Epithelial cell of esophagus (primary cell): Measurements from ENCODE around the gene ANKRD60.

ENCODE experiments used
- DNase-seq: peaks from one replicate; pipeline ENCODE4 v3.0.0; 2010; ENCODE audit warnings: low read depth
- H3K4me3 ChIP-seq: 2 replicates; pipeline ENCODE4 v1.5.1; 2011; ENCODE audit warnings: mild to moderate bottlenecking, low read length, control low read depth
- CTCF ChIP-seq: IDR thresholded peaks from 2 replicates; pipeline ENCODE4 v1.5.1; 2011; ENCODE audit warnings: low read depth, mild to moderate bottlenecking, low read length, control low read depth, inconsistent platforms; ENCODE audit not compliant: insufficient read depth; ENCODE audit errors: missing control alignments

The ANKRD60 gene

GRCh38 chr20:58205850-58206249, 22.6 kb downstream of the ANKRD60 start:
- no peak overlapping the region for H3K4me3 ChIP-seq

DNA sequence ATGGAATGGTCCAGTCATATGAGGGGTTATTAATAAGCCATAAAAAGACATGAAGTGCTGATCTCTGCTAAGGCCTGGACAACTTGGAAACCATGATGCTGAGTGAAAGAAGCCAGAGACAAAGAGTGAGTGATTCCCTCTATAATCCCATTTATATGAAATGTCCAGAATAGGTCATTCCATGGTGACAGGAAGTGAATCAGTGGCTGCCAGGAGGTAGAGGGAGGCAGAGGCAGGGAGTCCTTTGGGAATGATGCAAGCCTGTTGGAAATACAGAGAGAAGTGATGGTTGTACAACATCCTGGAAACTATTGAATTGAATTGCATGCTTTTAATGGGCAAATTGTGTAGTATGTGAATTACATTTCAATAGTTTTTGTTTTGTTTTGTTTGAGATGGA, 26.4 kb downstream of the ANKRD60 start:
- no peak overlapping the region for H3K4me3 ChIP-seq
- no peak for DNase-seq
- no peak for TF ChIP-seq CTCF

More at GRCh38 chr20:58205850-58206249, 22.6 kb downstream of the ANKRD60 start:
- no peak for DNase-seq
- no peak for TF ChIP-seq CTCF

DNA sequence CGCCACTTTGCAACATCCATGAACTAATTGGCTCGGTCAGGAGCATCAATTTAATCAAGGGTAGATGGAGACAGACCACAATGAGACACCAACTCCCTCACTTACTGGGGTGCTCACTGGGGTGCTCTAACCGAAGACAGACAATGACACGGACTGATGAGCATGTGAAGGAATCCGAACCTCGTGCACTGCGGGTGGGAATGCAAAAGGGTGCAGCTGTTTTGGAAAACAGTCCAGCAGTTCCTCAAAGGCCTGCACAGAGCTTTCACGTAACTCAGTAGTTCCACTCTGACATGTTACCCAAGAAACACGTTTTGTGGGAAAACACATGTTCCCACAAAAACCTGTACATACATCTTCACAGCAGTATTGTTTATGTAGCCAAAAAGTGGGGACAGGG, 26.8 kb downstream of the ANKRD60 start:
- no peak for TF ChIP-seq CTCF
- H3K4me3 ChIP-seq: no peak overlapping the region
- DNase-seq: no peak

GRCh38 chr20:58199469-58199868, 29.0 kb downstream of the ANKRD60 start:
- no peak for DNase-seq
- no peak overlapping the region for H3K4me3 ChIP-seq
- no peak for TF ChIP-seq CTCF

GRCh38 chr20:58198901-58199355, 29.5 kb downstream of the ANKRD60 start:
- TF ChIP-seq CTCF: no peak
- no peak for DNase-seq
- no peak overlapping the region for H3K4me3 ChIP-seq

- TF ChIP-seq CTCF: no peak
- no peak for DNase-seq
- H3K4me3 ChIP-seq: no peak overlapping the region
These were observed 30.1 kb downstream of the ANKRD60 start for GRCh38 chr20:58198384-58198783.

GRCh38 chr20:58197185-58197469, 31.3 kb downstream of the ANKRD60 start:
- no peak for DNase-seq
- no peak for TF ChIP-seq CTCF
- H3K4me3 ChIP-seq: no peak overlapping the region
